Adrenal gland (tissue), 5 donors: ENCODE data around the gene C11orf71.

ENCODE experiments used
- POLR2A ChIP-seq, 2 donors: fragments of 450-650 bp; IDR thresholded peaks; one replicate each; pipeline ENCODE4 v1.6.1; 2017; ENCODE audit warnings: antibody characterized with exemption in 2 of 2, mild to moderate bottlenecking in 2 of 2, moderate library complexity in 1 of 2
- TF ChIP-seq, protein P1 (sequence below), 6 experiments: fragments of 450-650 bp in 4 of 6; fragments of 200-600 bp in 2 of 6; sonication (generic) in 1 of 6; IDR thresholded peaks; 1 replicate in 5 of 6; 2 replicates in 1 of 6; pipeline versions ENCODE4 v1.5.1 to v1.8.0; 2016 to 2021; ENCODE audit warnings: antibody characterized with exemption in 6 of 6, mild to moderate bottlenecking in 2 of 6, moderate library complexity in 1 of 6
- donor health status: DM: no; HTN: no; CAD: no.

GRCh38 chr11:114392735-114393667 lies 7.3 kb downstream of the C11orf71 start:
- TF ChIP-seq, protein P1, sequence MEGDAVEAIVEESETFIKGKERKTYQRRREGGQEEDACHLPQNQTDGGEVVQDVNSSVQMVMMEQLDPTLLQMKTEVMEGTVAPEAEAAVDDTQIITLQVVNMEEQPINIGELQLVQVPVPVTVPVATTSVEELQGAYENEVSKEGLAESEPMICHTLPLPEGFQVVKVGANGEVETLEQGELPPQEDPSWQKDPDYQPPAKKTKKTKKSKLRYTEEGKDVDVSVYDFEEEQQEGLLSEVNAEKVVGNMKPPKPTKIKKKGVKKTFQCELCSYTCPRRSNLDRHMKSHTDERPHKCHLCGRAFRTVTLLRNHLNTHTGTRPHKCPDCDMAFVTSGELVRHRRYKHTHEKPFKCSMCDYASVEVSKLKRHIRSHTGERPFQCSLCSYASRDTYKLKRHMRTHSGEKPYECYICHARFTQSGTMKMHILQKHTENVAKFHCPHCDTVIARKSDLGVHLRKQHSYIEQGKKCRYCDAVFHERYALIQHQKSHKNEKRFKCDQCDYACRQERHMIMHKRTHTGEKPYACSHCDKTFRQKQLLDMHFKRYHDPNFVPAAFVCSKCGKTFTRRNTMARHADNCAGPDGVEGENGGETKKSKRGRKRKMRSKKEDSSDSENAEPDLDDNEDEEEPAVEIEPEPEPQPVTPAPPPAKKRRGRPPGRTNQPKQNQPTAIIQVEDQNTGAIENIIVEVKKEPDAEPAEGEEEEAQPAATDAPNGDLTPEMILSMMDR (IDR thresholded peaks at IDR 0.05), result no peak
- no peak for TF ChIP-seq POLR2A (IDR thresholded peaks at IDR 0.05)
